A549 (cell line): ENCODE results near the gene FSTL5. TPM values are rescaled to one million over a fixed set of nuclear protein-coding genes. Genes with fewer than 3 reads are reported as not detected.

Source experiments
- ATAC-seq, 2 experiments: fragments of 200-7000 bp in 1 of 2; fragments of >200 bp in 1 of 2; cut with Nextera tagmentation in 1 of 2; cut with Tn5 transposase in 1 of 2; 3 replicates each; pipeline versions ENCODE4 v1.8.0 to v1.9.1; 2018 to 2020; ENCODE audit warnings: mild to moderate bottlenecking in 1 of 2, moderate library complexity in 1 of 2
- CTCF ChIA-PET: fragments of 300-600 bp; sonication (Branson Sonifier 250); formaldehyde crosslinking; extraction: SDS; loops from one replicate; lab custom pipeline; 2021; ENCODE audit warnings: antibody characterized with exemption, inconsistent platforms; lab: Yijun Ruan, JAX
- POLR2A ChIA-PET: fragments of 350-600 bp; formaldehyde crosslinking; extraction: SDS; loops from one replicate; lab custom pipeline; 2021; ENCODE audit warnings: antibody characterized with exemption, inconsistent platforms; lab: Yijun Ruan, JAX
- DNase-seq, 2 experiments: peaks; one replicate each; pipeline versions ENCODE4 v3.0.0 to v3.0.0-alpha.2; 2011 to 2016; ENCODE audit warnings: low read depth in 1 of 2, low spot score in 1 of 2
- FAIRE-seq: peaks from 2 replicates; lab custom pipeline; 2011; peaks lifted over from hg19 to GRCh38; lab: Jason Lieb, UNC
- H3K27ac ChIP-seq, 2 experiments: fragments of >200 bp; sonication (Bioruptor Twin); formaldehyde crosslinking; 3 replicates each; pipeline ENCODE4 v1.5.1; 2016 to 2017
- H3K4me1 ChIP-seq: fragments of >200 bp; sonication (Bioruptor Twin); formaldehyde crosslinking; 3 replicates; pipeline ENCODE4 v1.6.1; 2016
- H3K4me2 ChIP-seq: fragments of >200 bp; sonication (Bioruptor Twin); formaldehyde crosslinking; 3 replicates; pipeline ENCODE4 v1.6.1; 2016
- H3K4me3 ChIP-seq: fragments of >200 bp; sonication (Bioruptor Twin); formaldehyde crosslinking; 3 replicates; pipeline ENCODE4 v1.5.1; 2016
- H3K9me3 ChIP-seq: fragments of >200 bp; sonication (Bioruptor Twin); formaldehyde crosslinking; 3 replicates; pipeline ENCODE4 v1.6.1; 2016
- CBX2 ChIP-seq: fragments of 200-600 bp; sonication (generic); IDR thresholded peaks from 2 replicates; pipeline ENCODE4 v1.6.1; 2016; ENCODE audit warnings: low read depth, mild to moderate bottlenecking, borderline replicate concordance
- CEBPB ChIP-seq, 2 experiments: fragments of >200 bp in 1 of 2; sonication (Bioruptor Twin) in 1 of 2; formaldehyde crosslinking in 1 of 2; IDR thresholded peaks; 2 replicates each; pipeline ENCODE4 v1.6.1; 2012 to 2016
- CHD2 ChIP-seq: fragments of 150-350 bp; IDR thresholded peaks from 2 replicates; pipeline ENCODE4 v1.6.1; 2014; ENCODE audit warnings: low read length; ENCODE audit not compliant: partially characterized antibody
- CHD4 ChIP-seq: fragments of 200-600 bp; sonication (generic); IDR thresholded peaks from 2 replicates; pipeline ENCODE4 v1.6.1; 2016; ENCODE audit warnings: antibody characterized with exemption, mild to moderate bottlenecking, borderline replicate concordance
- EHF ChIP-seq: fragments of 250-450 bp; sonication (Bioruptor Pico); IDR thresholded peaks from 2 replicates; pipeline ENCODE4 v1.5.0; 2020; ENCODE audit warnings: mild to moderate bottlenecking
- EHMT2 ChIP-seq: fragments of 200-600 bp; sonication (generic); IDR thresholded peaks from 2 replicates; pipeline ENCODE4 v1.6.1; 2016; ENCODE audit warnings: antibody characterized with exemption, low read depth, mild to moderate bottlenecking, moderate library complexity
- ESRRA ChIP-seq: fragments of 150-350 bp; IDR thresholded peaks from 2 replicates; pipeline ENCODE4 v1.6.1; 2014; ENCODE audit warnings: mild to moderate bottlenecking, low read length, borderline replicate concordance
- FOSB ChIP-seq: fragments of 250-450 bp; sonication (Bioruptor Pico); IDR thresholded peaks from 2 replicates; pipeline ENCODE4 v1.5.0; 2020; ENCODE audit warnings: mild to moderate bottlenecking, moderate library complexity
- GATA3 ChIP-seq: IDR thresholded peaks from 2 replicates; pipeline ENCODE4 v1.6.1; 2012; ENCODE audit warnings: borderline replicate concordance
- HEYL ChIP-seq: fragments of 250-450 bp; sonication (Bioruptor Pico); IDR thresholded peaks from 2 replicates; pipeline ENCODE4 v1.8.0; 2021; ENCODE audit warnings: mild to moderate bottlenecking, moderate library complexity
- HOXA7 ChIP-seq: fragments of 250-450 bp; sonication (Bioruptor Pico); IDR thresholded peaks from 2 replicates; pipeline ENCODE4 v1.5.0; 2020; ENCODE audit warnings: mild to moderate bottlenecking, moderate library complexity
- HOXB13 ChIP-seq: fragments of 250-450 bp; sonication (Bioruptor Pico); IDR thresholded peaks from 2 replicates; pipeline ENCODE4 v1.5.0; 2020; ENCODE audit warnings: low read depth, mild to moderate bottlenecking, moderate library complexity
- HOXB5 ChIP-seq: fragments of 250-450 bp; sonication (Bioruptor Pico); IDR thresholded peaks from 2 replicates; pipeline ENCODE4 v1.5.0; 2020; ENCODE audit warnings: mild to moderate bottlenecking, moderate library complexity
- JUN ChIP-seq, 2 experiments: fragments of >200 bp; sonication (Bioruptor Twin); formaldehyde crosslinking; IDR thresholded peaks; 2 replicates in 1 of 2; 3 replicates in 1 of 2; pipeline ENCODE4 v1.6.1; 2016 to 2017
- JUNB ChIP-seq: fragments of >200 bp; sonication (Bioruptor Twin); formaldehyde crosslinking; IDR thresholded peaks from 2 replicates; pipeline ENCODE4 v1.6.1; 2016
- MYC ChIP-seq: IDR thresholded peaks from 2 replicates; pipeline ENCODE4 v1.6.1; 2012; ENCODE audit warnings: mild to moderate bottlenecking, inconsistent platforms, low read length, improper control_type of control experiment, borderline replicate concordance
- NFE2L2 ChIP-seq: fragments of 150-350 bp; conservative IDR thresholded peaks from 2 replicates; pipeline ENCODE4 v1.6.1; 2014; ENCODE audit warnings: low read length
- NPAS2 ChIP-seq: fragments of 250-450 bp; sonication (Bioruptor Pico); IDR thresholded peaks from 2 replicates; pipeline ENCODE4 v1.8.0; 2022; ENCODE audit warnings: mild to moderate bottlenecking, moderate library complexity, borderline replicate concordance
- NR3C1 ChIP-seq: fragments of >200 bp; sonication (Bioruptor Twin); formaldehyde crosslinking; IDR thresholded peaks from 3 replicates; pipeline ENCODE4 v1.6.1; 2017
- POLR2A ChIP-seq: IDR thresholded peaks from 2 replicates; pipeline ENCODE4 v1.6.1; 2012; ENCODE audit warnings: mild to moderate bottlenecking, low read length
- POLR2AphosphoS2 ChIP-seq: conservative IDR thresholded peaks from 2 replicates; pipeline ENCODE4 v1.6.1; 2012; ENCODE audit warnings: low read length, improper control_type of control experiment, inconsistent platforms
- SMC3 ChIP-seq: fragments of >200 bp; sonication (Bioruptor Twin); formaldehyde crosslinking; IDR thresholded peaks from 3 replicates; pipeline ENCODE4 v1.6.1; 2018; ENCODE audit warnings: inconsistent platforms
- TP53 ChIP-seq: fragments of 250-450 bp; sonication (Bioruptor Pico); IDR thresholded peaks from 2 replicates; pipeline ENCODE4 v1.5.0; 2021; ENCODE audit warnings: mild to moderate bottlenecking, moderate library complexity
- ZSCAN20 ChIP-seq: fragments of 250-450 bp; sonication (Bioruptor Pico); IDR thresholded peaks from 2 replicates; pipeline ENCODE4 v1.8.0; 2022; ENCODE audit warnings: mild to moderate bottlenecking, moderate library complexity
- WGBS: methylation state at CpG from one replicate; pipeline ENCODE4 v1.1.6; 2017; ENCODE audit errors: missing lambda C conversion rate; 5-methylcytosine and 5-hydroxymethylcytosine counted together
- polyA plus RNA-seq, 4 experiments: library from polyadenylated mRNA; depleted of rRNA in 3 of 4; stranded (reverse); fragments of >200 nt; fragmentation: RNase III in 1 of 4; extraction: RNeasy Plus Mini Kit Qiagen cat#74134 plus additional on column Dnase treatment in 1 of 4; gene quantifications; 2 replicates in 3 of 4; 3 replicates in 1 of 4; pipeline ENCODE4 v1.2.3, GENCODE V29; 2011 to 2017
- TF ChIP-seq, protein P1 (sequence below): fragments of 450-650 bp; IDR thresholded peaks from 2 replicates; pipeline ENCODE4 v1.6.1; 2014; ENCODE audit warnings: antibody characterized with exemption
- TF ChIP-seq, protein P2 (sequence below): fragments of 250-450 bp; sonication (Bioruptor Pico); IDR thresholded peaks from 2 replicates; pipeline ENCODE4 v1.5.0; 2020; ENCODE audit warnings: low read depth, mild to moderate bottlenecking, moderate library complexity
- TF ChIP-seq, protein P3 (sequence below): IDR thresholded peaks from 2 replicates; pipeline ENCODE4 v1.6.1; 2012
- TF ChIP-seq, protein P4 (sequence below): IDR thresholded peaks from 2 replicates; pipeline ENCODE4 v1.6.1; 2012; ENCODE audit warnings: low read depth, borderline replicate concordance

Gene FSTL5
- polyA plus RNA-seq, 2 of the 4 experiments (the other 2 are of a cell fraction), result 0.06 to 0.10 TPM

DNA sequence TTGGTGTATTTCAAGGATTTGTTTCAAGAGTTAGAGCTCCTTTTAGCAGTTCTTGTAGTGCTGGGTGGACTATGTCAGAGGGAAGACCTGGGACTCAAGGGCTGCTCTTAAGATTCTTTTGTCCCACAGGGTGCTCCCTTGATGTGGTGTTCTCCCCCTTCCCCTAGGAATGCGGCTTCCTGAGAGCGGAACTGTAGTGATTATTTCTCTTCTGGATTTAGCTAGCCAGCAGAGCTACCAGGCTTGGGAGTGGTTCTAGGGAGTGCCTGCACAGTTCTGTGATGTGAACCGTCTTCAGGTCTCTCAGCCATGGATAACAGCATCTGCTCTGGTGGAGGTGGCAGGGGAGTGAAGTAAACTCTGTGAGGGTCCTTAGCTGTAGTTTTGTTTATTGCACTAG lies 336.8 kb downstream of the FSTL5 start:
- TF ChIP-seq JUN (IDR thresholded peaks at IDR 0.05) (no peak), SMC3 (no peak)
- ChIA-PET POLR2A (no interaction called here), CTCF (no interaction called here)
- no peak for FAIRE-seq
- no peak overlapping the region for H3K27ac ChIP-seq
- no peak for DNase-seq
- no peak overlapping the region for H3K4me3 ChIP-seq
- no peak overlapping the region for H3K4me2 ChIP-seq
- H3K4me1 ChIP-seq, result no peaks in the 10 kb centered on the region
- ATAC-seq, result no peak
- 65% methylated on average over 3 of the region's 3 CpGs for WGBS
- no peaks in the 10 kb centered on the region for H3K9me3 ChIP-seq

GRCh38 chr4:161823450-161823849 lies 340.4 kb downstream of the FSTL5 start:
- no peak overlapping the region for H3K4me3 ChIP-seq
- ATAC-seq, result no peak
- no peak overlapping the region for H3K27ac ChIP-seq
- no peak for FAIRE-seq
- no peak overlapping the region for H3K4me2 ChIP-seq
- TF ChIP-seq HOXA7 (CRISPR knock-in tag) (no peak), TP53 (CRISPR knock-in tag) (no peak), NFE2L2 (no peak), POLR2AphosphoS2 (no peak), NPAS2 (CRISPR knock-in tag) (no peak), HOXB5 (CRISPR knock-in tag) (no peak), NR3C1 (no peak), CHD4 (no peak), CBX2 (no peak), EHF (CRISPR knock-in tag) (no peak)
- TF ChIP-seq, protein P1, sequence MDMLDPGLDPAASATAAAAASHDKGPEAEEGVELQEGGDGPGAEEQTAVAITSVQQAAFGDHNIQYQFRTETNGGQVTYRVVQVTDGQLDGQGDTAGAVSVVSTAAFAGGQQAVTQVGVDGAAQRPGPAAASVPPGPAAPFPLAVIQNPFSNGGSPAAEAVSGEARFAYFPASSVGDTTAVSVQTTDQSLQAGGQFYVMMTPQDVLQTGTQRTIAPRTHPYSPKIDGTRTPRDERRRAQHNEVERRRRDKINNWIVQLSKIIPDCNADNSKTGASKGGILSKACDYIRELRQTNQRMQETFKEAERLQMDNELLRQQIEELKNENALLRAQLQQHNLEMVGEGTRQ, result no peak
- CTCF ChIA-PET, result no interaction called here
- no CpG with 5 or more reads among the region's 1 CpG for WGBS
- POLR2A ChIA-PET, result no interaction called here
- H3K4me1 ChIP-seq, result no peaks in the 10 kb centered on the region
- DNase-seq, result no peak
- no peaks in the 10 kb centered on the region for H3K9me3 ChIP-seq

DNA sequence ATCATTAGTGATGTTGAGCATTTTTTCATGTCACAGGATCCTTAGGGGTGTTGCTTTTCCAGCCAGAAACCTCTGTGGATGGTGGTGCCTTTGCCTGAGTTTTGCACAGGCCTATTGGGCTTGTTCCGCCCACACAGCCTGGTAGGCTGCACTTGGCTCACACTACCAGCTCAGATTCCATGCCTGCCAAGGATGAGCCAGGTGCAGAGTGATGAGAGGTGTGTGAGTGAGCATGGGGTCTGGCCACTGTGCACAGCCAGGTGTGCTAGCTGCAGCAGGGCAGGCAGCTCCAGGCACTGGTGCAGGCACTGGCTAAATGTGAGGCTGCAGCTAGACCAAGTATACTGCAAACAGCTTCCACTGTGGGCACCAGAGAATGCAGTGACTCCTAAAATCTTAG lies 341.6 kb downstream of the FSTL5 start:
- H3K4me3 ChIP-seq, result no peak overlapping the region
- H3K9me3 ChIP-seq, result no peaks in the 10 kb centered on the region
- WGBS, result 100% methylated on average over 1 of the region's 1 CpG
- H3K27ac ChIP-seq, result no peak overlapping the region
- ATAC-seq (no peak), FAIRE-seq (no peak), DNase-seq (no peak)
- ChIA-PET CTCF (no interaction called here), POLR2A (no interaction called here)
- H3K4me1 ChIP-seq, result no peaks in the 10 kb centered on the region
- no peak overlapping the region for H3K4me2 ChIP-seq
- TF ChIP-seq HEYL (CRISPR knock-in tag) (no peak), ZSCAN20 (CRISPR knock-in tag) (no peak)

DNA sequence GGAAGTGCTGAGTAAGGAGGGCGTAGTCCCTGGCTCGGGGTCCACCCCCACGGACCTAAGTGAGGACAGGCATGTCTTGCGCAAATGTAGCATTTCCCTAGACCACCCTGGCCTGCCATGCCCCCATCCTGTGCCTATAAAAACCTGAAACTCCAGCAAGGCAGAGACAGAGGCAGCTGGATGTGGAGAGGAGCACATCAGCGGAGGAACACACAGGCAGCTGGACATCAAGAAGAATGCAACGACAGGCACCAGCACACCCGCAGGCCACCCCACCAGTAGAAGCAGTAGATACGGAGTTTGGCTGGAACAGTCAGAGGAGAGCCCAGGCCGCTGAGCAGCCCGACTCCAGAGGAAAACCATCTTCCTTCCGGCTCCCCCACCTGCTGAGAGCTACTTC lies 345.9 kb downstream of the FSTL5 start:
- H3K9me3 ChIP-seq, result no peaks in the 10 kb centered on the region
- TF ChIP-seq MYC (no peak), TP53 (CRISPR knock-in tag) (no peak), NFE2L2 (no peak), POLR2A (no peak), CHD2 (no peak), CBX2 (no peak), JUN (IDR thresholded peaks at IDR 0.05) (no peak), FOSB (CRISPR knock-in tag) (no peak), JUNB (no peak), CEBPB (IDR thresholded peaks at IDR 0.05) (no peak), SMC3 (no peak), HOXB13 (CRISPR knock-in tag) (no peak), EHMT2 (no peak), ESRRA (no peak), NR3C1 (no peak), GATA3 (no peak)
- TF ChIP-seq, protein P2, sequence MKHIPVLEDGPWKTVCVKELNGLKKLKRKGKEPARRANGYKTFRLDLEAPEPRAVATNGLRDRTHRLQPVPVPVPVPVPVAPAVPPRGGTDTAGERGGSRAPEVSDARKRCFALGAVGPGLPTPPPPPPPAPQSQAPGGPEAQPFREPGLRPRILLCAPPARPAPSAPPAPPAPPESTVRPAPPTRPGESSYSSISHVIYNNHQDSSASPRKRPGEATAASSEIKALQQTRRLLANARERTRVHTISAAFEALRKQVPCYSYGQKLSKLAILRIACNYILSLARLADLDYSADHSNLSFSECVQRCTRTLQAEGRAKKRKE, result no peak
- TF ChIP-seq, protein P3, sequence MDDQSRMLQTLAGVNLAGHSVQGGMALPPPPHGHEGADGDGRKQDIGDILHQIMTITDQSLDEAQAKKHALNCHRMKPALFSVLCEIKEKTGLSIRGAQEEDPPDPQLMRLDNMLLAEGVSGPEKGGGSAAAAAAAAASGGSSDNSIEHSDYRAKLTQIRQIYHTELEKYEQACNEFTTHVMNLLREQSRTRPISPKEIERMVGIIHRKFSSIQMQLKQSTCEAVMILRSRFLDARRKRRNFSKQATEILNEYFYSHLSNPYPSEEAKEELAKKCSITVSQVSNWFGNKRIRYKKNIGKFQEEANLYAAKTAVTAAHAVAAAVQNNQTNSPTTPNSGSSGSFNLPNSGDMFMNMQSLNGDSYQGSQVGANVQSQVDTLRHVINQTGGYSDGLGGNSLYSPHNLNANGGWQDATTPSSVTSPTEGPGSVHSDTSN, result no peak
- TF ChIP-seq, protein P4, sequence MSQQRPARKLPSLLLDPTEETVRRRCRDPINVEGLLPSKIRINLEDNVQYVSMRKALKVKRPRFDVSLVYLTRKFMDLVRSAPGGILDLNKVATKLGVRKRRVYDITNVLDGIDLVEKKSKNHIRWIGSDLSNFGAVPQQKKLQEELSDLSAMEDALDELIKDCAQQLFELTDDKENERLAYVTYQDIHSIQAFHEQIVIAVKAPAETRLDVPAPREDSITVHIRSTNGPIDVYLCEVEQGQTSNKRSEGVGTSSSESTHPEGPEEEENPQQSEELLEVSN, result no peak
- POLR2A ChIA-PET, result no interaction called here
- no peak overlapping the region for H3K4me3 ChIP-seq
- DNase-seq (no peak), FAIRE-seq (no peak), ATAC-seq (no peak)
- 53% methylated on average over 11 of the region's 11 CpGs for WGBS
- H3K27ac ChIP-seq, result no peak overlapping the region
- peaks cover 6% of the 10 kb centered on the region; the same call in 1 of the 3 replicates for H3K4me1 ChIP-seq
- no peak overlapping the region for H3K4me2 ChIP-seq
- CTCF ChIA-PET, result no interaction called here
